GM12878 (cell line): ENCODE data around the gene CDH4. TPM values are rescaled to one million over a fixed set of nuclear protein-coding genes. Genes with fewer than 3 reads are reported as not detected.

Source experiments
- BHLHE40 ChIP-seq, 2 experiments: fragments of 450-650 bp in 1 of 2; IDR thresholded peaks; 2 replicates each; pipeline ENCODE4 v1.6.1; 2011 to 2017; ENCODE audit warnings: low read depth in 2 of 2, borderline replicate concordance in 1 of 2, improper control_type of control experiment in 1 of 2, low read length in 1 of 2, mild to moderate bottlenecking in 1 of 2
- CBX3 ChIP-seq: fragments of 200-600 bp; sonication (generic); IDR thresholded peaks from 2 replicates; pipeline ENCODE4 v1.6.1; 2016; ENCODE audit warnings: low read depth, borderline replicate concordance
- DPF2 ChIP-seq: fragments of 450-650 bp; IDR thresholded peaks from 2 replicates; pipeline ENCODE4 v1.6.1; 2017; ENCODE audit warnings: mild to moderate bottlenecking
- ESRRA ChIP-seq: IDR thresholded peaks from 2 replicates; pipeline ENCODE4 v1.6.1; 2012; ENCODE audit warnings: mild to moderate bottlenecking, low read length, improper control_type of control experiment
- MYC ChIP-seq: IDR thresholded peaks from 2 replicates; pipeline ENCODE4 v1.6.1; 2011; ENCODE audit warnings: mild to moderate bottlenecking, low read length, moderate library complexity, inconsistent platforms; ENCODE audit not compliant: insufficient read depth, insufficient replicate concordance, insufficient read length, severe bottlenecking
- RAD51 ChIP-seq: fragments of 450-650 bp; IDR thresholded peaks from 2 replicates; pipeline ENCODE4 v1.6.1; 2016; ENCODE audit warnings: moderate library complexity, mild to moderate bottlenecking, inconsistent platforms
- RFX5 ChIP-seq: IDR thresholded peaks from 2 replicates; pipeline ENCODE4 v1.6.1; 2011; ENCODE audit warnings: low read depth, low read length, improper control_type of control experiment
- SUPT20H ChIP-seq: IDR thresholded peaks from 2 replicates; pipeline ENCODE4 v1.6.1; 2011; ENCODE audit warnings: low read depth, mild to moderate bottlenecking, low read length, moderate library complexity, borderline replicate concordance; ENCODE audit not compliant: control insufficient read depth
- polyA plus RNA-seq, 11 experiments: library from polyadenylated mRNA; depleted of rRNA in 4 of 11; unstranded in 6 of 11; stranded (reverse) in 5 of 11; fragments of >200 nt; fragmentation: Nextera tagmentation in 4 of 11; fragmentation: Illumina TruSeq in 1 of 11; extraction: Ambion mirVana in 4 of 11; extraction: Trizol in 1 of 11; gene quantifications; 1 replicate in 1 of 11; 2 replicates in 10 of 11; pipeline versions ENCODE4 v1.2.1 to v1.2.3, GENCODE V29; 2011 to 2016; ENCODE audit warnings: inconsistent platforms in 2 of 11, missing spikeins in 2 of 11, low read depth in 1 of 11
- total RNA-seq, 4 experiments: library from RNA; depleted of rRNA in 3 of 4; stranded (reverse); fragments of >200 nt in 3 of 4; fragmentation: Illumina TruSeq in 1 of 4; extraction: Trizol in 1 of 4; gene quantifications; 2 replicates each; pipeline versions ENCODE4 v1.2.1 to v1.2.3, GENCODE V29; 2013 to 2021
- TF ChIP-seq, protein P1 (sequence below): fragments of 450-650 bp; IDR thresholded peaks from 2 replicates; pipeline ENCODE4 v1.6.1; 2016; ENCODE audit warnings: mild to moderate bottlenecking, moderate library complexity, borderline replicate concordance
- TF ChIP-seq, protein P2 (sequence below): fragments of 450-650 bp; IDR thresholded peaks from 2 replicates; pipeline ENCODE4 v1.6.1; 2017; ENCODE audit warnings: mild to moderate bottlenecking, moderate library complexity
- TF ChIP-seq, protein P3 (sequence below): fragments of 450-650 bp; IDR thresholded peaks from 2 replicates; pipeline ENCODE4 v1.6.1; 2017; ENCODE audit warnings: low read depth, mild to moderate bottlenecking, moderate library complexity

CDH4 gene
- total and polyA plus RNA-seq, 10 of the 15 experiments (the other 5 are each of a cell fraction or from before 2014, with no cell fraction given), result not detected

DNA sequence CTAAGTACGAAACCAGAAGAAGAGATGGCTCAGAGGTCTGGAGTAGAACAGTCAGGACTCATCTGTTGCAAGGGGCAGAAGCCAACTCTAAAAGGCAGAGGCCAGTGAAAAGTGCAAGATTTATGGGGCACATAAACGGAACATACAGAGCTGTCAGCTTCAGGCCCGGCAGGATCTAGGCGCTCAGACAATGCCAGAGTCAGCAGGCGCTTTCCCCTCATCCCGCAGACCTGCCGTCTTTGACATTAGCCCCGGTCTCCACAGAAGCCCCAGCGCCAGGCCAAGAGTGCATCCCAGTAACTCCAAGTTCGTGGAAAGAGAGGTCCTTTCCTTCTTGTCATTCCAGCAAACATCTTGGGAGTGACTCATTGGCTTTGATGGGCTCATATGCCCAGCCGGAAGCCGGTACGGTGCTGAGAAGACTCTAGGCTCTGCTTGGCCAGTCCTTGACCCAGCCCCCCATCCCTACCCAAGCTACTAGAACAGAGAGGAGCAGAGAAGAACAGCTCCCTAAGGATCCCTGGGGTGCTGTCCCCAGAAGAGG lies 552.8 kb downstream of the CDH4 start (continued):
- TF ChIP-seq BHLHE40 (IDR thresholded peaks at IDR 0.05; ENCODE audit: borderline replicate concordance in 1 of 2, low read depth in 2 of 2, low read length in 1 of 2) (no peak), RFX5 (no peak), RAD51 (no peak), CBX3 (no peak), ESRRA (no peak), MYC (no peak), DPF2 (no peak), SUPT20H (no peak)
- TF ChIP-seq, protein P1, sequence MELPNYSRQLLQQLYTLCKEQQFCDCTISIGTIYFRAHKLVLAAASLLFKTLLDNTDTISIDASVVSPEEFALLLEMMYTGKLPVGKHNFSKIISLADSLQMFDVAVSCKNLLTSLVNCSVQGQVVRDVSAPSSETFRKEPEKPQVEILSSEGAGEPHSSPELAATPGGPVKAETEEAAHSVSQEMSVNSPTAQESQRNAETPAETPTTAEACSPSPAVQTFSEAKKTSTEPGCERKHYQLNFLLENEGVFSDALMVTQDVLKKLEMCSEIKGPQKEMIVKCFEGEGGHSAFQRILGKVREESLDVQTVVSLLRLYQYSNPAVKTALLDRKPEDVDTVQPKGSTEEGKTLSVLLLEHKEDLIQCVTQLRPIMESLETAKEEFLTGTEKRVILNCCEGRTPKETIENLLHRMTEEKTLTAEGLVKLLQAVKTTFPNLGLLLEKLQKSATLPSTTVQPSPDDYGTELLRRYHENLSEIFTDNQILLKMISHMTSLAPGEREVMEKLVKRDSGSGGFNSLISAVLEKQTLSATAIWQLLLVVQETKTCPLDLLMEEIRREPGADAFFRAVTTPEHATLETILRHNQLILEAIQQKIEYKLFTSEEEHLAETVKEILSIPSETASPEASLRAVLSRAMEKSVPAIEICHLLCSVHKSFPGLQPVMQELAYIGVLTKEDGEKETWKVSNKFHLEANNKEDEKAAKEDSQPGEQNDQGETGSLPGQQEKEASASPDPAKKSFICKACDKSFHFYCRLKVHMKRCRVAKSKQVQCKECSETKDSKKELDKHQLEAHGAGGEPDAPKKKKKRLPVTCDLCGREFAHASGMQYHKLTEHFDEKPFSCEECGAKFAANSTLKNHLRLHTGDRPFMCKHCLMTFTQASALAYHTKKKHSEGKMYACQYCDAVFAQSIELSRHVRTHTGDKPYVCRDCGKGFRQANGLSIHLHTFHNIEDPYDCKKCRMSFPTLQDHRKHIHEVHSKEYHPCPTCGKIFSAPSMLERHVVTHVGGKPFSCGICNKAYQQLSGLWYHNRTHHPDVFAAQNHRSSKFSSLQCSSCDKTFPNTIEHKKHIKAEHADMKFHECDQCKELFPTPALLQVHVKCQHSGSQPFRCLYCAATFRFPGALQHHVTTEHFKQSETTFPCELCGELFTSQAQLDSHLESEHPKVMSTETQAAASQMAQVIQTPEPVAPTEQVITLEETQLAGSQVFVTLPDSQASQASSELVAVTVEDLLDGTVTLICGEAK, result no peak
- TF ChIP-seq, protein P2, sequence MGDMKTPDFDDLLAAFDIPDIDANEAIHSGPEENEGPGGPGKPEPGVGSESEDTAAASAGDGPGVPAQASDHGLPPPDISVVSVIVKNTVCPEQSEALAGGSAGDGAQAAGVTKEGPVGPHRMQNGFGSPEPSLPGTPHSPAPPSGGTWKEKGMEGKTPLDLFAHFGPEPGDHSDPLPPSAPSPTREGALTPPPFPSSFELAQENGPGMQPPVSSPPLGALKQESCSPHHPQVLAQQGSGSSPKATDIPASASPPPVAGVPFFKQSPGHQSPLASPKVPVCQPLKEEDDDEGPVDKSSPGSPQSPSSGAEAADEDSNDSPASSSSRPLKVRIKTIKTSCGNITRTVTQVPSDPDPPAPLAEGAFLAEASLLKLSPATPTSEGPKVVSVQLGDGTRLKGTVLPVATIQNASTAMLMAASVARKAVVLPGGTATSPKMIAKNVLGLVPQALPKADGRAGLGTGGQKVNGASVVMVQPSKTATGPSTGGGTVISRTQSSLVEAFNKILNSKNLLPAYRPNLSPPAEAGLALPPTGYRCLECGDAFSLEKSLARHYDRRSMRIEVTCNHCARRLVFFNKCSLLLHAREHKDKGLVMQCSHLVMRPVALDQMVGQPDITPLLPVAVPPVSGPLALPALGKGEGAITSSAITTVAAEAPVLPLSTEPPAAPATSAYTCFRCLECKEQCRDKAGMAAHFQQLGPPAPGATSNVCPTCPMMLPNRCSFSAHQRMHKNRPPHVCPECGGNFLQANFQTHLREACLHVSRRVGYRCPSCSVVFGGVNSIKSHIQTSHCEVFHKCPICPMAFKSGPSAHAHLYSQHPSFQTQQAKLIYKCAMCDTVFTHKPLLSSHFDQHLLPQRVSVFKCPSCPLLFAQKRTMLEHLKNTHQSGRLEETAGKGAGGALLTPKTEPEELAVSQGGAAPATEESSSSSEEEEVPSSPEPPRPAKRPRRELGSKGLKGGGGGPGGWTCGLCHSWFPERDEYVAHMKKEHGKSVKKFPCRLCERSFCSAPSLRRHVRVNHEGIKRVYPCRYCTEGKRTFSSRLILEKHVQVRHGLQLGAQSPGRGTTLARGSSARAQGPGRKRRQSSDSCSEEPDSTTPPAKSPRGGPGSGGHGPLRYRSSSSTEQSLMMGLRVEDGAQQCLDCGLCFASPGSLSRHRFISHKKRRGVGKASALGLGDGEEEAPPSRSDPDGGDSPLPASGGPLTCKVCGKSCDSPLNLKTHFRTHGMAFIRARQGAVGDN, result no peak
- TF ChIP-seq, protein P3, sequence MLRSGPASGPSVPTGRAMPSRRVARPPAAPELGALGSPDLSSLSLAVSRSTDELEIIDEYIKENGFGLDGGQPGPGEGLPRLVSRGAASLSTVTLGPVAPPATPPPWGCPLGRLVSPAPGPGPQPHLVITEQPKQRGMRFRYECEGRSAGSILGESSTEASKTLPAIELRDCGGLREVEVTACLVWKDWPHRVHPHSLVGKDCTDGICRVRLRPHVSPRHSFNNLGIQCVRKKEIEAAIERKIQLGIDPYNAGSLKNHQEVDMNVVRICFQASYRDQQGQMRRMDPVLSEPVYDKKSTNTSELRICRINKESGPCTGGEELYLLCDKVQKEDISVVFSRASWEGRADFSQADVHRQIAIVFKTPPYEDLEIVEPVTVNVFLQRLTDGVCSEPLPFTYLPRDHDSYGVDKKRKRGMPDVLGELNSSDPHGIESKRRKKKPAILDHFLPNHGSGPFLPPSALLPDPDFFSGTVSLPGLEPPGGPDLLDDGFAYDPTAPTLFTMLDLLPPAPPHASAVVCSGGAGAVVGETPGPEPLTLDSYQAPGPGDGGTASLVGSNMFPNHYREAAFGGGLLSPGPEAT, result no peak
